A673 (cell line): ENCODE measurements around the gene BCAM.

Experiments
- EZH2 ChIP-seq: fragments of 200-600 bp; sonication (generic); IDR thresholded peaks from 2 replicates; pipeline ENCODE4 v1.6.1; 2017; ENCODE audit warnings: borderline replicate concordance, low read depth, mild to moderate bottlenecking, mixed read lengths, antibody characterized with exemption, low read length; ENCODE audit not compliant: poor library complexity, severe bottlenecking
- TF ChIP-seq, protein P1 (sequence below): fragments of 300-800, 200-600 bp; sonication (generic); conservative IDR thresholded peaks from 2 replicates; pipeline ENCODE4 v1.5.1; 2017; ENCODE audit warnings: low read depth, mild to moderate bottlenecking, antibody characterized with exemption, low read length, moderate library complexity, mixed read lengths

DNA sequence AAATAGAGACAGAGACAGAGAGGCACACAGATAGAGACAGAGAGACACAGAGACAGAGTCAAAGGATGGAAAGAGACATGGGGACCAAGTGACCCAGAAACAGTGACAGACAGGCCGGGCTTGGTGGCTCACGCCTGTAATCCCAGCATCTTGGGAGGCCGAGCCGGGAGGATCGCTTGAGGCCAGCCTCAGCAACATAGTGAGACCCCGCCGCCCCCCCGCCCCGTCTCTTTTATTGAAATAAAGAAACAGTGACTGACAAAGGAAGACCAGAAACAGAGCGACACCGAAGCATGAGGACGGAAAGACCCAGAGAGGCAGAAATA, 36.3 kb downstream of the BCAM start:
- TF ChIP-seq, protein P1, sequence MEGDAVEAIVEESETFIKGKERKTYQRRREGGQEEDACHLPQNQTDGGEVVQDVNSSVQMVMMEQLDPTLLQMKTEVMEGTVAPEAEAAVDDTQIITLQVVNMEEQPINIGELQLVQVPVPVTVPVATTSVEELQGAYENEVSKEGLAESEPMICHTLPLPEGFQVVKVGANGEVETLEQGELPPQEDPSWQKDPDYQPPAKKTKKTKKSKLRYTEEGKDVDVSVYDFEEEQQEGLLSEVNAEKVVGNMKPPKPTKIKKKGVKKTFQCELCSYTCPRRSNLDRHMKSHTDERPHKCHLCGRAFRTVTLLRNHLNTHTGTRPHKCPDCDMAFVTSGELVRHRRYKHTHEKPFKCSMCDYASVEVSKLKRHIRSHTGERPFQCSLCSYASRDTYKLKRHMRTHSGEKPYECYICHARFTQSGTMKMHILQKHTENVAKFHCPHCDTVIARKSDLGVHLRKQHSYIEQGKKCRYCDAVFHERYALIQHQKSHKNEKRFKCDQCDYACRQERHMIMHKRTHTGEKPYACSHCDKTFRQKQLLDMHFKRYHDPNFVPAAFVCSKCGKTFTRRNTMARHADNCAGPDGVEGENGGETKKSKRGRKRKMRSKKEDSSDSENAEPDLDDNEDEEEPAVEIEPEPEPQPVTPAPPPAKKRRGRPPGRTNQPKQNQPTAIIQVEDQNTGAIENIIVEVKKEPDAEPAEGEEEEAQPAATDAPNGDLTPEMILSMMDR, result no peak
- no peak for TF ChIP-seq EZH2
